Loucy (cell line): Measurements from ENCODE around the gene KRT79.

Experiments
- CTCF ChIP-seq: fragments of 200-600 bp; sonication (generic); conservative IDR thresholded peaks from 2 replicates; pipeline ENCODE4 v1.5.1; 2014; ENCODE audit warnings: mild to moderate bottlenecking, antibody characterized with exemption, low read length
- EZH2phosphoT487 ChIP-seq: fragments of 200-600 bp; IDR thresholded peaks from 2 replicates; pipeline ENCODE4 v1.6.1; 2018; ENCODE audit warnings: antibody characterized with exemption, mild to moderate bottlenecking, moderate library complexity, borderline replicate concordance

- TF ChIP-seq CTCF (no peak), EZH2phosphoT487 (no peak)
Observed at GRCh38 chr12:52851787-52852186, 17.7 kb upstream of the KRT79 start.
